Measurements from ENCODE around the gene SMC6. TPM values are rescaled to one million over a fixed set of nuclear protein-coding genes. Genes with fewer than 3 reads are reported as not detected.

The SMC6 gene
- total RNA-seq, 3 donors from 2014 or later: 17.0 to 23.4 (median 18.7) TPM

GRCh38 chr2:17781482-17781881 is 27.9 kb upstream of the SMC6 start:
- DNase-seq (ENCODE audit: low spot score in 2 of 2): no peak
- Histone ChIP-seq H3K27me3 (no peaks in the 10 kb centered on the region), H3K27ac (no peak overlapping the region), H3K9me3 (no peaks in the 10 kb centered on the region), H3K36me3 (no peaks in the 10 kb centered on the region), H3K4me3 (no peak overlapping the region), H3K4me1 (no peaks in the 10 kb centered on the region)
- no peak for TF ChIP-seq CTCF (IDR thresholded peaks at IDR 0.05)
- no peak for TF ChIP-seq POLR2AphosphoS5 (IDR thresholded peaks at IDR 0.05)
- no peak for TF ChIP-seq POLR2A (IDR thresholded peaks at IDR 0.05)
- intact Hi-C loops (cut with DNase I; ENCODE audit: low total_unique reads): loop anchor here (5.0 kb wide), 1 partner anchor 584 kb away; no protein-coding TSS in a partner anchor

GRCh38 chr2:17780546-17780945 is 26.9 kb upstream of the SMC6 start:
- no peaks in the 10 kb centered on the region for H3K9me3 ChIP-seq
- H3K27ac ChIP-seq: no peak overlapping the region
- H3K4me1 ChIP-seq: no peaks in the 10 kb centered on the region
- DNase-seq (ENCODE audit: low spot score in 2 of 2): no peak
- no peak for TF ChIP-seq POLR2AphosphoS5 (IDR thresholded peaks at IDR 0.05)
- no peak for TF ChIP-seq CTCF (IDR thresholded peaks at IDR 0.05)
- TF ChIP-seq POLR2A (IDR thresholded peaks at IDR 0.05): no peak
- intact Hi-C loops (cut with DNase I; ENCODE audit: low total_unique reads): loop anchor here (5.0 kb wide), 1 partner anchor 583 kb away; no protein-coding TSS in a partner anchor
- H3K36me3 ChIP-seq: no peaks in the 10 kb centered on the region
- no peaks in the 10 kb centered on the region for H3K27me3 ChIP-seq
- H3K4me3 ChIP-seq: no peak overlapping the region

- no peak overlapping the region for H3K4me3 ChIP-seq
- H3K36me3 ChIP-seq: no peaks in the 10 kb centered on the region
- intact Hi-C loops (cut with DNase I; ENCODE audit: low total_unique reads): no loop called here
- no peaks in the 10 kb centered on the region for H3K9me3 ChIP-seq
- no peak overlapping the region for H3K27ac ChIP-seq
- no peak for DNase-seq (ENCODE audit: low spot score in 2 of 2)
- no peaks in the 10 kb centered on the region for H3K27me3 ChIP-seq
- no peaks in the 10 kb centered on the region for H3K4me1 ChIP-seq
- no peak for TF ChIP-seq POLR2AphosphoS5 (IDR thresholded peaks at IDR 0.05)
Observed at GRCh38 chr2:17772532-17772931, 18.9 kb upstream of the SMC6 start.

GRCh38 chr2:17771956-17772355 is 18.3 kb upstream of the SMC6 start:
- H3K4me1 ChIP-seq: no peaks in the 10 kb centered on the region
- H3K36me3 ChIP-seq: no peaks in the 10 kb centered on the region
- intact Hi-C loops (cut with DNase I; ENCODE audit: low total_unique reads): no loop called here
- no peaks in the 10 kb centered on the region for H3K9me3 ChIP-seq
- no peak for DNase-seq (ENCODE audit: low spot score in 2 of 2)
- no peaks in the 10 kb centered on the region for H3K27me3 ChIP-seq
- TF ChIP-seq POLR2AphosphoS5 (IDR thresholded peaks at IDR 0.05) (no peak), POLR2A (IDR thresholded peaks at IDR 0.05) (no peak), CTCF (IDR thresholded peaks at IDR 0.05) (no peak)
- no peak overlapping the region for H3K27ac ChIP-seq
- no peak overlapping the region for H3K4me3 ChIP-seq

- Histone ChIP-seq H3K27ac (no peak overlapping the region), H3K9me3 (no peaks in the 10 kb centered on the region), H3K4me1 (no peaks in the 10 kb centered on the region), H3K4me3 (no peak overlapping the region), H3K36me3 (no peaks in the 10 kb centered on the region), H3K27me3 (no peaks in the 10 kb centered on the region)
- intact Hi-C loops (cut with DNase I; ENCODE audit: low total_unique reads): no loop called here
- TF ChIP-seq CTCF (IDR thresholded peaks at IDR 0.05) (no peak), POLR2AphosphoS5 (IDR thresholded peaks at IDR 0.05) (no peak), POLR2A (IDR thresholded peaks at IDR 0.05) (no peak)
- no peak for DNase-seq (ENCODE audit: low spot score in 2 of 2)
Observed at GRCh38 chr2:17768894-17769293, 15.3 kb upstream of the SMC6 start.

- no peaks in the 10 kb centered on the region for H3K9me3 ChIP-seq
- no peak overlapping the region for H3K4me3 ChIP-seq
- no peaks in the 10 kb centered on the region for H3K36me3 ChIP-seq
- no peak overlapping the region for H3K27ac ChIP-seq
- no peaks in the 10 kb centered on the region for H3K4me1 ChIP-seq
- intact Hi-C loops (cut with DNase I; ENCODE audit: low total_unique reads): no loop called here
- DNase-seq (ENCODE audit: low spot score in 2 of 2): no peak
- TF ChIP-seq POLR2A (IDR thresholded peaks at IDR 0.05): no peak
- TF ChIP-seq CTCF (IDR thresholded peaks at IDR 0.05): no peak
- TF ChIP-seq POLR2AphosphoS5 (IDR thresholded peaks at IDR 0.05): no peak
- H3K27me3 ChIP-seq: no peaks in the 10 kb centered on the region
Observed at GRCh38 chr2:17765398-17765797, 11.8 kb upstream of the SMC6 start.

Data from breast epithelium (tissue), 4 donors.